ENCODE measurements around the gene ANKRD23.

- no peak for TF ChIP-seq EZH2 (IDR thresholded peaks at IDR 0.05; ENCODE audit: borderline replicate concordance, low read length)
- TF ChIP-seq, protein P1, sequence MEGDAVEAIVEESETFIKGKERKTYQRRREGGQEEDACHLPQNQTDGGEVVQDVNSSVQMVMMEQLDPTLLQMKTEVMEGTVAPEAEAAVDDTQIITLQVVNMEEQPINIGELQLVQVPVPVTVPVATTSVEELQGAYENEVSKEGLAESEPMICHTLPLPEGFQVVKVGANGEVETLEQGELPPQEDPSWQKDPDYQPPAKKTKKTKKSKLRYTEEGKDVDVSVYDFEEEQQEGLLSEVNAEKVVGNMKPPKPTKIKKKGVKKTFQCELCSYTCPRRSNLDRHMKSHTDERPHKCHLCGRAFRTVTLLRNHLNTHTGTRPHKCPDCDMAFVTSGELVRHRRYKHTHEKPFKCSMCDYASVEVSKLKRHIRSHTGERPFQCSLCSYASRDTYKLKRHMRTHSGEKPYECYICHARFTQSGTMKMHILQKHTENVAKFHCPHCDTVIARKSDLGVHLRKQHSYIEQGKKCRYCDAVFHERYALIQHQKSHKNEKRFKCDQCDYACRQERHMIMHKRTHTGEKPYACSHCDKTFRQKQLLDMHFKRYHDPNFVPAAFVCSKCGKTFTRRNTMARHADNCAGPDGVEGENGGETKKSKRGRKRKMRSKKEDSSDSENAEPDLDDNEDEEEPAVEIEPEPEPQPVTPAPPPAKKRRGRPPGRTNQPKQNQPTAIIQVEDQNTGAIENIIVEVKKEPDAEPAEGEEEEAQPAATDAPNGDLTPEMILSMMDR (IDR thresholded peaks at IDR 0.05; ENCODE audit: low read length): peak; percentile 92
Measured at GRCh38 chr2:96801005-96801785, 42.6 kb downstream of the ANKRD23 start.

All from OCI-LY1 (cell line).